MCF 10A (cell line): Measurements from ENCODE around the gene LYVE1. TPM values are rescaled to one million over a fixed set of nuclear protein-coding genes. Genes with fewer than 3 reads are reported as not detected.

Experiments
- BruUV-seq: library from RNA; stranded (reverse); fragments of 400-500 nt; replicated peaks from 2 replicates; lab custom pipeline; 2021; lab: Mats Ljungman, UMichigan
- CTCF ChIA-PET: fragments of 300-600 bp; sonication (Branson Sonifier 250); formaldehyde crosslinking; extraction: SDS; loops from one replicate; lab custom pipeline; 2021; ENCODE audit warnings: antibody characterized with exemption, inconsistent platforms; lab: Yijun Ruan, JAX
- POLR2A ChIA-PET: fragments of 300-600, 350-650 bp; sonication (Branson Sonifier 250); formaldehyde crosslinking; extraction: SDS; loops from one replicate; lab custom pipeline; 2020; ENCODE audit warnings: antibody characterized with exemption, inconsistent platforms; lab: Yijun Ruan, JAX
- DNase-seq: peaks from one replicate; pipeline ENCODE4 v3.0.0-alpha.2; 2018; ENCODE audit not compliant: unreplicated experiment
- H3K27ac Mint-ChIP-seq: one replicate; pipeline ENCODE4 v1.8.0; 2022; ENCODE audit warnings: mild to moderate bottlenecking, low read depth, mixed read lengths; ENCODE audit not compliant: unreplicated experiment
- H3K27me3 Mint-ChIP-seq: one replicate; pipeline ENCODE4 v1.8.0; 2022; ENCODE audit warnings: mixed read lengths; ENCODE audit not compliant: insufficient read depth, unreplicated experiment
- H3K36me3 Mint-ChIP-seq: one replicate; pipeline ENCODE4 v1.8.0; 2022; ENCODE audit warnings: mild to moderate bottlenecking, moderate library complexity, mixed read lengths; ENCODE audit not compliant: insufficient read depth, unreplicated experiment
- H3K4me1 Mint-ChIP-seq: one replicate; pipeline ENCODE4 v1.8.0; 2022; ENCODE audit warnings: mixed read lengths; ENCODE audit not compliant: insufficient read depth, unreplicated experiment
- H3K4me3 Mint-ChIP-seq: one replicate; pipeline ENCODE4 v1.8.0; 2022; ENCODE audit warnings: mild to moderate bottlenecking, moderate library complexity, mixed read lengths; ENCODE audit not compliant: unreplicated experiment
- H3K9me3 Mint-ChIP-seq: one replicate; pipeline ENCODE4 v1.8.0; 2022; ENCODE audit warnings: mixed read lengths; ENCODE audit not compliant: unreplicated experiment
- CTCF ChIP-seq: fragments of 200-600 bp; IDR thresholded peaks from one replicate; pipeline ENCODE4 v1.8.0; 2022; ENCODE audit warnings: antibody characterized with exemption, mild to moderate bottlenecking; ENCODE audit not compliant: unreplicated experiment
- intact Hi-C: fragments of 100-400 bp; cut with micrococcal nuclease; formaldehyde crosslinking; loops from 2 replicates; pipeline ENCODE4 v1.14.1; 2022
- total RNA-seq: library from RNA; stranded (reverse); gene quantifications from 2 replicates; pipeline ENCODE4 v1.2.3, GENCODE V29; 2022

LYVE1 gene
- total RNA-seq, 1 experiment from 2014 or later: not detected

GRCh38 chr11:10564030-10564429, 4.4 kb downstream of the LYVE1 start:
- Mint-ChIP-seq H3K27ac (no peak overlapping the region), H3K36me3 (peaks cover 4% of the 10 kb centered on the region), H3K9me3 (no peaks in the 10 kb centered on the region), H3K4me1 (peaks cover 5% of the 10 kb centered on the region), H3K27me3 (no peaks in the 10 kb centered on the region), H3K4me3 (no peak overlapping the region)
- no peak for DNase-seq
- ChIA-PET POLR2A (interaction anchor here (0.5 kb wide), 1 partner anchor 146 kb away, joined by 3 read pairs; no protein-coding TSS in a partner anchor), CTCF (interaction anchor here (0.6 to 1.8 kb wide), 6 partner anchors 16 to 170 kb away, joined by 4 to 16 read pairs (median 4); no protein-coding TSS in a partner anchor)
- no peak for TF ChIP-seq CTCF
- BruUV-seq: no TSS peak
- intact Hi-C loops: loop anchor here (1.0 kb wide), 2 partner anchors 90 to 172 kb away; no protein-coding TSS in a partner anchor

DNA sequence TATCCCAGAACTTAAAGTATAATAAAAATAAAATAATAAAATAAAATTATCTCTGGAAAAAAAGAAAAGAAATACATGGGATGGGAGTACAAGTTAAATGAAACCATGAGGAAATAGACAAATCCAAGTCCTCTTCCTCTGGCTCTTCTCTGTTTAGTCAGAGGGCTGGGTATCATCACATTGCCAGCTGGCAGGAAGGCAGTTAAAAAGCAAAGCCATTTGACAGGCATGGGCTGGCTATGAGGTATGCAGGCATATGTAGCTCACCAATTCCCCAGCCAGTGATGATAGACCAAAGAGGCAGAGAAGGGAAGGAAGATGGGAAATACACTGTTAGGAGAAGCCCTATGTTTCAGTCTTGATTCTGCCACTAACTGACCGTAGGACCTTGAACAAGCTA, 6.5 kb downstream of the LYVE1 start:
- intact Hi-C loops: no loop called here
- Mint-ChIP-seq H3K9me3 (no peaks in the 10 kb centered on the region), H3K4me3 (no peak overlapping the region), H3K36me3 (peaks cover 4% of the 10 kb centered on the region), H3K4me1 (peaks cover 5% of the 10 kb centered on the region), H3K27me3 (no peaks in the 10 kb centered on the region), H3K27ac (no peak overlapping the region)
- no TSS peak for BruUV-seq
- POLR2A ChIA-PET: interaction anchor here (1.1 to 3.6 kb wide), 2 partner anchors 21 kb away, joined by 3 to 13 read pairs; partner anchors contain the start of gene RNF141
- CTCF ChIA-PET: interaction anchor here (0.7 kb wide), 1 partner anchor 173 kb away, joined by 3 read pairs; no protein-coding TSS in a partner anchor
- TF ChIP-seq CTCF: no peak
- DNase-seq: no peak

- Mint-ChIP-seq H3K36me3 (peaks cover 4% of the 10 kb centered on the region), H3K4me3 (no peak overlapping the region), H3K4me1 (peaks cover 5% of the 10 kb centered on the region), H3K27me3 (no peaks in the 10 kb centered on the region), H3K9me3 (no peaks in the 10 kb centered on the region), H3K27ac (no peak overlapping the region)
- peak; percentile 16 for DNase-seq
- BruUV-seq: no TSS peak
- CTCF ChIA-PET: interaction anchor here (0.9 kb wide), 1 partner anchor 20 kb away, joined by 5 read pairs; the partner anchor contains the start of gene RNF141
- no peak for TF ChIP-seq CTCF
- intact Hi-C loops: no loop called here
- POLR2A ChIA-PET: interaction anchor here (0.9 to 3.6 kb wide), 2 partner anchors 21 to 177 kb away, joined by 4 to 13 read pairs; partner anchors contain the start of gene RNF141
These were observed 7.2 kb downstream of the LYVE1 start for GRCh38 chr11:10561043-10561818.

DNA sequence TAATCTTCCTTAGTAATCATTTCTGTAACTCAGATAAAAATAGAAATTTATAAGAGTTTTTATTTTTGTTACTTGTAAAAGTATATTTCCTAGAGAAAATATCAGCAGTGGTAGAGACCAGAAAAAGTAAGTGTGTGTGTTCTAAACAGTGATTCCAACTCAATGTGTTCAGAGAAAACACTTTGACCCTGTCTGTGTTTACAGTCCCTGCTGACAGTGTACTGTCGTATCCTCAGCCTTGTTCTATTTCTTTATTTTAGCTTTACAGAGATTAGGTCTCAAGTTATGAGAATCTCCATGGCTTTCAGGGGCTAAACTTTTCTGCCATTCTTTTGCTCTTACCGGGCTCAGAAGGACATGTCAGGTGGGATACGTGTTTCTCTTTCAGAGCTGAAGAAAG, 10.2 kb downstream of the LYVE1 start:
- Mint-ChIP-seq H3K27ac (no peak overlapping the region), H3K36me3 (no peaks in the 10 kb centered on the region), H3K27me3 (no peaks in the 10 kb centered on the region), H3K4me1 (peaks cover 5% of the 10 kb centered on the region), H3K9me3 (no peaks in the 10 kb centered on the region), H3K4me3 (no peak overlapping the region)
- DNase-seq: no peak
- intact Hi-C loops: no loop called here
- ChIA-PET CTCF (interaction anchor here (0.9 to 1.7 kb wide), 2 partner anchors 12 to 95 kb away, joined by 4 read pairs; no protein-coding TSS in a partner anchor), POLR2A (interaction anchor here (0.8 to 3.6 kb wide), 4 partner anchors 8 to 18 kb away, joined by 3 to 13 read pairs (median 4); partner anchors contain the start of genes LYVE1 and RNF141)
- no peak for TF ChIP-seq CTCF
- no TSS peak for BruUV-seq
